Neutrophil (primary cell): ENCODE data around the gene PRKN.

Source experiments
- H3K27ac ChIP-seq: fragments of 200-600 bp; sonication (generic); 2 replicates; pipeline ENCODE4 v1.5.1; 2016; ENCODE audit warnings: mild to moderate bottlenecking, moderate library complexity
- H3K27me3 ChIP-seq: fragments of 200-600 bp; sonication (generic); 2 replicates; pipeline ENCODE4 v1.6.0; 2016; ENCODE audit warnings: mild to moderate bottlenecking
- H3K36me3 ChIP-seq: fragments of 200-600 bp; sonication (generic); 2 replicates; pipeline ENCODE4 v1.5.1; 2017
- H3K4me1 ChIP-seq, 2 experiments: fragments of 200-600 bp in 1 of 2; sonication (generic) in 1 of 2; 1 replicate in 1 of 2; 2 replicates in 1 of 2; pipeline versions ENCODE4 v1.5.1 to v1.6.1; 2013 to 2016; ENCODE audit warnings: low read depth in 1 of 2, low read length in 1 of 2, mild to moderate bottlenecking in 1 of 2, moderate library complexity in 1 of 2; ENCODE audit not compliant: control insufficient read depth in 1 of 2, insufficient read depth in 1 of 2
- H3K4me3 ChIP-seq, 2 experiments: fragments of 200-600 bp in 1 of 2; sonication (generic) in 1 of 2; 1 replicate in 1 of 2; 2 replicates in 1 of 2; pipeline ENCODE4 v1.5.1; 2013 to 2016; ENCODE audit warnings: low read depth in 1 of 2, low read length in 1 of 2, mild to moderate bottlenecking in 1 of 2, moderate library complexity in 1 of 2
- H3K9me3 ChIP-seq: fragments of 200-600 bp; sonication (generic); 2 replicates; pipeline ENCODE4 v1.5.1; 2016
- CTCF ChIP-seq: fragments of 200-600 bp; sonication (generic); IDR thresholded peaks from 2 replicates; pipeline ENCODE4 v1.5.1; 2016; ENCODE audit warnings: antibody characterized with exemption

The PRKN gene

DNA sequence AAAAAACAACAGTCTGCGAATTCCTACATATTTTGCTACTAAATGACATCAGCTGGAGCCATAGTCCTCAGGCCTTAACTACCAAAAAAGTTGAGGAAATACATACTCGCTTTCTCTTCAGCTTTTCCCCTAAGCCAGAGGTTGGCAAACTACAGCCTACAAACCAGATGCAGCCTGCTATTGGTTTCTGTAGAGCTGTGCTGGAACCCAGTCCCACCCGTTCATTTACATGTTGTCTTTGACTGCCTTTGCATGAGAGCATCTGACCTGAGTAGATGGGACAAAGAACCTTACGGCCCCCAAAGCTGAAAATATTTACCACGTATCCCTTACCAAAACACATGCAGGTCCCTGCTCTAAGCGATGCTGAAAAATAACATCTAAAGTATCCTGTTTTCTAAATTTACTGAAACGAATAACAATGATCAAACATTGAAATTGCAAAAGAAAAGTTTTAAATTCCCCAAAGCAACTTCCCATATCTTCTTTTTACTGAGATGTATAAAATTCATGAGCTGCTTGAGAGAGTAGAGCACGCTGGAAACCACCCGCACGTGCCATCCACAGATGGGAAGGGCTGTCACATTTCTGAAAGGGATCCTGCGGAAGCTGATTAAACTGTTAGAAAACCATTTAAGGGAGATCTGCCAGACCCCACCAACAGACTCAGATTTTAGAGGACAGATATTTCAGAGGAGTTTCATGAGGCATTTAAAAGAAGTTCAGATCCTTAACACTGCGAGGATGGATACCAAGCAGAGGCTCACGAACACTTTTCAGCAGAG lies 124.1 kb downstream of the PRKN start:
- H3K36me3 ChIP-seq: no peaks in the 10 kb centered on the region

DNA sequence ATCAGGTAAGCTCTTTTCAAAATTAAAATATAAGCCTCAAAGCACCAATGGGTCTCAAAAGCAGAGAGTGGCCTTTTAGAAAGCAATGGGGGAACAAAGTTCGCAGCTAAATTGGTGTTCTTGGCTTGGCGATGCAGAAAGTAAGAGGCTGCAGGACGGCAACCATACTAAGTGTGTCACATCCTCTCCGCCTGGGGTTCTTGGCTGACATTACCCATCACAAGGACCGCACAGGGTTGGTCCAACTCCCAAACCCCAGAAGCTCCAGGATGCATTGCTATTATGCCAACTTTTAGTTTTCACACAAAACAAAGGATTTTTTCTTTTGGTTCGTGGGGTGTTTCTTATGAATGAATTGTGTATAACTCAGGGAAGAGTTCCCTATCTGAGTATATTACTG lies 124.8 kb downstream of the PRKN start:
- Histone ChIP-seq H3K27me3 (no peaks in the 10 kb centered on the region), H3K27ac (no peak overlapping the region), H3K36me3 (no peaks in the 10 kb centered on the region), H3K9me3 (no peaks in the 10 kb centered on the region), H3K4me3 (no peak overlapping the region), H3K4me1 (no peaks in the 10 kb centered on the region)
- TF ChIP-seq CTCF: no peak

More for the DNA sequence above, 124.1 kb downstream of the PRKN start:
- H3K27ac ChIP-seq: no peak overlapping the region
- H3K27me3 ChIP-seq: no peaks in the 10 kb centered on the region
- H3K4me1 ChIP-seq: no peaks in the 10 kb centered on the region
- H3K9me3 ChIP-seq: no peaks in the 10 kb centered on the region
- no peak overlapping the region for H3K4me3 ChIP-seq
- TF ChIP-seq CTCF: no peak

- no peaks in the 10 kb centered on the region for H3K36me3 ChIP-seq
Measured at GRCh38 chr6:162596676-162597075, 130.9 kb downstream of the PRKN start.

GRCh38 chr6:162591517-162591916 lies 136.0 kb downstream of the PRKN start:
- Histone ChIP-seq H3K4me3 (no peak overlapping the region), H3K27ac (no peak overlapping the region), H3K4me1 (no peaks in the 10 kb centered on the region), H3K9me3 (no peaks in the 10 kb centered on the region), H3K27me3 (no peaks in the 10 kb centered on the region), H3K36me3 (no peaks in the 10 kb centered on the region)
- TF ChIP-seq CTCF: no peak

More at GRCh38 chr6:162596676-162597075, 130.9 kb downstream of the PRKN start:
- no peak for TF ChIP-seq CTCF
- no peaks in the 10 kb centered on the region for H3K9me3 ChIP-seq
- no peak overlapping the region for H3K27ac ChIP-seq
- H3K27me3 ChIP-seq: no peaks in the 10 kb centered on the region
- H3K4me1 ChIP-seq: no peaks in the 10 kb centered on the region
- H3K4me3 ChIP-seq: no peak overlapping the region

- H3K9me3 ChIP-seq: no peaks in the 10 kb centered on the region
- H3K27me3 ChIP-seq: no peaks in the 10 kb centered on the region
- no peaks in the 10 kb centered on the region for H3K4me1 ChIP-seq
- no peak for TF ChIP-seq CTCF
- no peak overlapping the region for H3K4me3 ChIP-seq
- H3K27ac ChIP-seq: no peak overlapping the region
- no peaks in the 10 kb centered on the region for H3K36me3 ChIP-seq
Measured at GRCh38 chr6:162581988-162582780, 145.4 kb downstream of the PRKN start.
